Spleen (tissue), 7 donors: ENCODE results near the gene FHIT.

ENCODE experiments used
- POLR2A ChIP-seq, 3 donors: fragments of 450-650 bp; IDR thresholded peaks; one replicate each; pipeline ENCODE4 v1.5.1; 2017; ENCODE audit warnings: antibody characterized with exemption in 3 of 3, mild to moderate bottlenecking in 1 of 3
- POLR2AphosphoS5 ChIP-seq, 3 donors: sonication (generic); formaldehyde crosslinking; IDR thresholded peaks; one replicate each; pipeline ENCODE4 v1.5.1; 2017; ENCODE audit warnings: antibody characterized with exemption in 3 of 3
- TF ChIP-seq, protein P1 (sequence below), 11 experiments: fragments of 200-600 bp in 7 of 11; fragments of 450-650 bp in 4 of 11; sonication (generic) in 4 of 11; IDR thresholded peaks in 8 of 11; conservative IDR thresholded peaks in 3 of 11; 1 replicate in 7 of 11; 2 replicates in 4 of 11; pipeline versions ENCODE4 v1.4.0 to v1.8.0; 2016 to 2021; ENCODE audit warnings: antibody characterized with exemption in 11 of 11, inconsistent platforms in 4 of 11, mild to moderate bottlenecking in 1 of 11
- donor health status: DM: no; HTN: no; CAD: no; lungs with moderate emphysema.
- donor health status: DM: no; HTN: no; CAD: no.
- donor health status: DM: no; HTN: no; CAD: no.

DNA sequence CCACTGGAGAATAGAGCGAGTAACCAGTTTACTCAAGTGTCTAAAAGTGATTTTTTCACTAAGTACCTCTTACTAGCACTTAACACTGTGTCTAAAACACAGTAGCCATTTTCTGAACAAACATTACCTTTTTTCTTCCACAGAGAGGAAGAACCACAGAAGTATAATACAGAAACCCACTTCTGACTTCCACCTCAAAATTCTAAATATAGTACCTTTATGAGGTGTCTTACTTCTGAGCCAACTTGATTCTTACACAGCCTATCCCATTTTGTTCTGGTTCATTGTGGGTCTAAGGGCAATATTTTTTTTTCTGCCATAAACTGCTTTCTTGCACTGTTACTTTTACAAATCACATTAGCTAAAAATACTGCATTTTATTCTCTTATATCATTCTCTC, 821.0 kb downstream of the FHIT start:
- TF ChIP-seq POLR2A (IDR thresholded peaks at IDR 0.05) (no peak), POLR2AphosphoS5 (IDR thresholded peaks at IDR 0.05) (no peak)
- TF ChIP-seq, protein P1, sequence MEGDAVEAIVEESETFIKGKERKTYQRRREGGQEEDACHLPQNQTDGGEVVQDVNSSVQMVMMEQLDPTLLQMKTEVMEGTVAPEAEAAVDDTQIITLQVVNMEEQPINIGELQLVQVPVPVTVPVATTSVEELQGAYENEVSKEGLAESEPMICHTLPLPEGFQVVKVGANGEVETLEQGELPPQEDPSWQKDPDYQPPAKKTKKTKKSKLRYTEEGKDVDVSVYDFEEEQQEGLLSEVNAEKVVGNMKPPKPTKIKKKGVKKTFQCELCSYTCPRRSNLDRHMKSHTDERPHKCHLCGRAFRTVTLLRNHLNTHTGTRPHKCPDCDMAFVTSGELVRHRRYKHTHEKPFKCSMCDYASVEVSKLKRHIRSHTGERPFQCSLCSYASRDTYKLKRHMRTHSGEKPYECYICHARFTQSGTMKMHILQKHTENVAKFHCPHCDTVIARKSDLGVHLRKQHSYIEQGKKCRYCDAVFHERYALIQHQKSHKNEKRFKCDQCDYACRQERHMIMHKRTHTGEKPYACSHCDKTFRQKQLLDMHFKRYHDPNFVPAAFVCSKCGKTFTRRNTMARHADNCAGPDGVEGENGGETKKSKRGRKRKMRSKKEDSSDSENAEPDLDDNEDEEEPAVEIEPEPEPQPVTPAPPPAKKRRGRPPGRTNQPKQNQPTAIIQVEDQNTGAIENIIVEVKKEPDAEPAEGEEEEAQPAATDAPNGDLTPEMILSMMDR (IDR thresholded peaks at IDR 0.05 in 8 of 11, conservative IDR thresholded peaks at IDR 0.05 in 3 of 11), result no peak
